ENCODE results near the gene FRYL.

DNA sequence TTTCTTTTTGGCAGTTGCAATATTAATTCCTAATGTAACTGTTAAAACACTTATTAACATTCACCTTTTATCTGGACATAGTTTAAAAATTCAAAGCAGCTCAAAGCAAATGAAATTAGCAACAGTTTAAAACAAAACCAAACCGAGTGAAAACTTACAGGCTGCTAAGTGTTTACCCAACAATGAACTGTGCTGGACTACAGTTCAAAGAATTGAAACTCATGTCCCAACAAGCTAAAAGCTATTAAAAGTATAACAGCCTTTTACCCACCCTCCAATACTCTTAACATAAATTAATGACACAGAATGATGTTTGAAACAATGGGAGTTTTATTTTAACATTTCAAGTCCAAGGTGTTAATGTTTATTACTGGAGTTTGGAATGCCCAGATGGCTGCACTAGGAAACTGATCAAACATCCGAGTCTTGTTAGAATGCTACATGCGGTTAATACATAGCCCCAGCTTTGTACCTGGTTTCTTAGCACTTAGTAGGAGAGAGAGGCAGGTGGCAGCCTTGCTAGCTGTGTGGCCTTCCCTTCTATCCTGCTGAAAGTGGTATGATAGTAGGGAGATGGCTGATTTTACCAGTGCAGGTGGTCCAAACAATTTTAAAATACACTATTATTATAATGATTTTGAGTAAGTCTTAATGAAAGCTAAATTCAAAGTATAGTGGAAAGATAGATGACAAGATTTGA lies 21.1 kb upstream of the FRYL start:
- TF ChIP-seq, protein P1, sequence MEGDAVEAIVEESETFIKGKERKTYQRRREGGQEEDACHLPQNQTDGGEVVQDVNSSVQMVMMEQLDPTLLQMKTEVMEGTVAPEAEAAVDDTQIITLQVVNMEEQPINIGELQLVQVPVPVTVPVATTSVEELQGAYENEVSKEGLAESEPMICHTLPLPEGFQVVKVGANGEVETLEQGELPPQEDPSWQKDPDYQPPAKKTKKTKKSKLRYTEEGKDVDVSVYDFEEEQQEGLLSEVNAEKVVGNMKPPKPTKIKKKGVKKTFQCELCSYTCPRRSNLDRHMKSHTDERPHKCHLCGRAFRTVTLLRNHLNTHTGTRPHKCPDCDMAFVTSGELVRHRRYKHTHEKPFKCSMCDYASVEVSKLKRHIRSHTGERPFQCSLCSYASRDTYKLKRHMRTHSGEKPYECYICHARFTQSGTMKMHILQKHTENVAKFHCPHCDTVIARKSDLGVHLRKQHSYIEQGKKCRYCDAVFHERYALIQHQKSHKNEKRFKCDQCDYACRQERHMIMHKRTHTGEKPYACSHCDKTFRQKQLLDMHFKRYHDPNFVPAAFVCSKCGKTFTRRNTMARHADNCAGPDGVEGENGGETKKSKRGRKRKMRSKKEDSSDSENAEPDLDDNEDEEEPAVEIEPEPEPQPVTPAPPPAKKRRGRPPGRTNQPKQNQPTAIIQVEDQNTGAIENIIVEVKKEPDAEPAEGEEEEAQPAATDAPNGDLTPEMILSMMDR (IDR thresholded peaks at IDR 0.05; ENCODE audit: poor library complexity): no peak
- no peak for TF ChIP-seq EZH2 (IDR thresholded peaks at IDR 0.05; ENCODE audit: borderline replicate concordance)

Measured in hepatocyte (in vitro differentiated cells).